ENCODE results near the gene PAPPA2.
"Not testable (repeated sequence)": the region's sequence is repeated elsewhere in the genome, so short reads cannot be mapped to it uniquely, and the experiment has no call there.

The PAPPA2 gene

GRCh38 chr1:176448340-176448739 is 14.6 kb upstream of the PAPPA2 start:
- DNase-seq (ENCODE audit: extremely low read depth, low read depth) = no peak
- no peak for TF ChIP-seq CTCF (IDR thresholded peaks at IDR 0.05; ENCODE audit: low read depth, low read length)

GRCh38 chr1:176450526-176450925 is 12.4 kb upstream of the PAPPA2 start:
- no peak for TF ChIP-seq CTCF (IDR thresholded peaks at IDR 0.05; ENCODE audit: low read depth, low read length)
- DNase-seq (ENCODE audit: extremely low read depth, low read depth) = no peak

GRCh38 chr1:176451741-176452140 is 11.2 kb upstream of the PAPPA2 start:
- not testable (repeated sequence) for DNase-seq (ENCODE audit: extremely low read depth, low read depth)

- TF ChIP-seq CTCF (IDR thresholded peaks at IDR 0.05; ENCODE audit: low read depth, low read length) = no peak
- DNase-seq (ENCODE audit: extremely low read depth, low read depth) = no peak
Measured at GRCh38 chr1:176456795-176457194, 6.2 kb upstream of the PAPPA2 start.

- TF ChIP-seq CTCF (IDR thresholded peaks at IDR 0.05; ENCODE audit: low read depth, low read length) = no peak
- no peak for DNase-seq (ENCODE audit: extremely low read depth, low read depth)
Measured at GRCh38 chr1:176460544-176461336, 2.2 kb upstream of the PAPPA2 start.

GRCh38 chr1:176461576-176461975 is 1.4 kb upstream of the PAPPA2 start:
- no peak for DNase-seq (ENCODE audit: extremely low read depth, low read depth)
- no peak for TF ChIP-seq CTCF (IDR thresholded peaks at IDR 0.05; ENCODE audit: low read depth, low read length)

- no peak for DNase-seq (ENCODE audit: extremely low read depth, low read depth)
- no peak; the same call in 1 of the 2 replicates for TF ChIP-seq CTCF (IDR thresholded peaks at IDR 0.05; ENCODE audit: low read depth, low read length)
Measured at GRCh38 chr1:176466514-176466913, 3.5 kb downstream of the PAPPA2 start.

Measured in AG09319 (cell line).